HEK293T (cell line): ENCODE results near the gene ASTN2.

ENCODE experiments used
- CTCF ChIA-PET: fragments of 350-600 bp; formaldehyde crosslinking; extraction: SDS; loops from one replicate; lab custom pipeline; 2021; ENCODE audit warnings: antibody characterized with exemption, inconsistent platforms; lab: Yijun Ruan, JAX
- POLR2A ChIA-PET: fragments of 350-600 bp; formaldehyde crosslinking; extraction: SDS; loops from one replicate; lab custom pipeline; 2020; ENCODE audit warnings: antibody characterized with exemption, inconsistent platforms; lab: Yijun Ruan, JAX
- DNase-seq: peaks from one replicate; pipeline ENCODE4 v3.0.0; 2012; ENCODE audit warnings: mixed read lengths; ENCODE audit errors: extremely low spot score
- ARNT ChIP-seq: fragments of 450-650 bp; IDR thresholded peaks from 2 replicates; pipeline ENCODE4 v1.6.1; 2017; ENCODE audit warnings: mild to moderate bottlenecking
- BHLHE40 ChIP-seq: fragments of 450-650 bp; IDR thresholded peaks from 2 replicates; pipeline ENCODE4 v1.6.1; 2016; ENCODE audit warnings: mild to moderate bottlenecking, moderate library complexity, borderline replicate concordance
- CTBP1 ChIP-seq: fragments of 450-650 bp; IDR thresholded peaks from 2 replicates; pipeline ENCODE4 v1.6.1; 2016; ENCODE audit warnings: borderline replicate concordance
- ELF4 ChIP-seq: fragments of 450-650 bp; IDR thresholded peaks from 2 replicates; pipeline ENCODE4 v1.6.1; 2017; ENCODE audit warnings: antibody characterized with exemption
- FOXA1 ChIP-seq: fragments of 450-650 bp; IDR thresholded peaks from 2 replicates; pipeline ENCODE4 v1.6.1; 2016; ENCODE audit warnings: mild to moderate bottlenecking
- FOXK2 ChIP-seq: fragments of 450-650 bp; IDR thresholded peaks from 2 replicates; pipeline ENCODE4 v1.6.1; 2016; ENCODE audit warnings: mild to moderate bottlenecking
- FOXM1 ChIP-seq: fragments of 450-650 bp; IDR thresholded peaks from 2 replicates; pipeline ENCODE4 v1.6.1; 2017; ENCODE audit warnings: mild to moderate bottlenecking, borderline replicate concordance
- HDGF ChIP-seq: fragments of 450-650 bp; IDR thresholded peaks from 2 replicates; pipeline ENCODE4 v1.6.1; 2017; ENCODE audit warnings: antibody characterized with exemption, borderline replicate concordance
- L3MBTL2 ChIP-seq: fragments of 450-650 bp; conservative IDR thresholded peaks from 2 replicates; pipeline ENCODE4 v1.6.1; 2016; ENCODE audit warnings: mild to moderate bottlenecking
- LEF1 ChIP-seq: fragments of 450-650 bp; IDR thresholded peaks from 2 replicates; pipeline ENCODE4 v1.6.1; 2017; ENCODE audit warnings: mild to moderate bottlenecking, borderline replicate concordance
- NFRKB ChIP-seq: fragments of 450-650 bp; IDR thresholded peaks from 2 replicates; pipeline ENCODE4 v1.6.1; 2016; ENCODE audit warnings: mild to moderate bottlenecking, moderate library complexity
- PKNOX1 ChIP-seq: fragments of 450-650 bp; IDR thresholded peaks from 2 replicates; pipeline ENCODE4 v1.6.1; 2016
- SP1 ChIP-seq: fragments of 450-650 bp; IDR thresholded peaks from 2 replicates; pipeline ENCODE4 v1.6.1; 2017
- SUZ12 ChIP-seq: fragments of 450-650 bp; IDR thresholded peaks from 2 replicates; pipeline ENCODE4 v1.6.1; 2016; ENCODE audit warnings: mild to moderate bottlenecking
- TARDBP ChIP-seq: fragments of 450-650 bp; IDR thresholded peaks from 2 replicates; pipeline ENCODE4 v1.6.1; 2016
- ZNF384 ChIP-seq: fragments of 450-650 bp; IDR thresholded peaks from 2 replicates; pipeline ENCODE4 v1.6.1; 2016

ASTN2 gene

GRCh38 chr9:117114768-117115167 is 300.1 kb downstream of the ASTN2 start:
- CTCF ChIA-PET = no interaction called here
- TF ChIP-seq SUZ12 = no peak
- no peak for TF ChIP-seq CTBP1
- no peak for TF ChIP-seq BHLHE40
- TF ChIP-seq HDGF = no peak
- TF ChIP-seq FOXK2 = no peak
- TF ChIP-seq FOXM1 = no peak
- no peak for TF ChIP-seq L3MBTL2
- no peak for TF ChIP-seq PKNOX1
- no peak for TF ChIP-seq TARDBP
- TF ChIP-seq ELF4 = no peak
- no peak for TF ChIP-seq ARNT
- TF ChIP-seq SP1 = no peak
- no peak for TF ChIP-seq ZNF384
- TF ChIP-seq FOXA1 = no peak
- no peak for TF ChIP-seq NFRKB
- TF ChIP-seq LEF1 = no peak
- POLR2A ChIA-PET = no interaction called here
- no peak for DNase-seq

- TF ChIP-seq ARNT (no peak), SP1 (no peak), SUZ12 (no peak), FOXM1 (no peak), ELF4 (no peak), FOXK2 (no peak), ZNF384 (no peak), TARDBP (no peak), BHLHE40 (no peak), HDGF (no peak), NFRKB (no peak)
- ChIA-PET CTCF (interaction anchor here (0.5 to 0.6 kb wide), 2 partner anchors 17 to 78 kb away, joined by 3 read pairs; no protein-coding TSS in a partner anchor), POLR2A (no interaction called here)
- no peak for DNase-seq
Observed at GRCh38 chr9:117104716-117105495, 310.0 kb downstream of the ASTN2 start.

GRCh38 chr9:117104206-117104605 is 310.7 kb downstream of the ASTN2 start:
- POLR2A ChIA-PET = no interaction called here
- no peak for TF ChIP-seq FOXK2
- no peak for TF ChIP-seq ARNT
- TF ChIP-seq NFRKB = no peak
- no peak for TF ChIP-seq LEF1
- TF ChIP-seq TARDBP = no peak
- TF ChIP-seq BHLHE40 = no peak
- no peak for TF ChIP-seq HDGF
- no peak for TF ChIP-seq ELF4
- TF ChIP-seq FOXM1 = no peak
- TF ChIP-seq ZNF384 = no peak
- no peak for TF ChIP-seq FOXA1
- no peak for TF ChIP-seq SUZ12
- TF ChIP-seq L3MBTL2 = no peak
- TF ChIP-seq PKNOX1 = no peak
- no peak for TF ChIP-seq CTBP1
- no peak for TF ChIP-seq SP1
- CTCF ChIA-PET = no interaction called here
- DNase-seq = no peak

- CTCF ChIA-PET = no interaction called here
- POLR2A ChIA-PET = no interaction called here
- TF ChIP-seq FOXM1 = no peak
- TF ChIP-seq TARDBP = no peak
- TF ChIP-seq HDGF = no peak
- TF ChIP-seq SUZ12 = no peak
- no peak for TF ChIP-seq ARNT
- no peak for TF ChIP-seq BHLHE40
Observed at GRCh38 chr9:117103438-117104110, 311.3 kb downstream of the ASTN2 start.

GRCh38 chr9:117101008-117101407 is 313.8 kb downstream of the ASTN2 start:
- ChIA-PET POLR2A (no interaction called here), CTCF (no interaction called here)
- no peak for DNase-seq
- TF ChIP-seq HDGF (no peak), ZNF384 (no peak), ELF4 (no peak), FOXK2 (no peak), ARNT (no peak), SP1 (no peak), L3MBTL2 (no peak), FOXM1 (no peak), TARDBP (no peak), SUZ12 (no peak)

More at GRCh38 chr9:117103438-117104110, 311.3 kb downstream of the ASTN2 start:
- no peak for DNase-seq

GRCh38 chr9:117098331-117098730 is 316.5 kb downstream of the ASTN2 start:
- CTCF ChIA-PET = no interaction called here
- DNase-seq = no peak
- POLR2A ChIA-PET = no interaction called here
- no peak for TF ChIP-seq FOXK2
- TF ChIP-seq SUZ12 = no peak
- no peak for TF ChIP-seq BHLHE40
- TF ChIP-seq LEF1 = no peak
- TF ChIP-seq L3MBTL2 = no peak
- TF ChIP-seq TARDBP = no peak
- no peak for TF ChIP-seq FOXM1
- TF ChIP-seq ZNF384 = no peak
- no peak for TF ChIP-seq PKNOX1
- TF ChIP-seq CTBP1 = no peak
- no peak for TF ChIP-seq HDGF
- TF ChIP-seq NFRKB = no peak
- no peak for TF ChIP-seq SP1
- TF ChIP-seq ELF4 = no peak
- no peak for TF ChIP-seq FOXA1
